CD4-positive, alpha-beta T cell (primary cell): ENCODE data around the gene TSPAN16. TPM values are rescaled to one million over a fixed set of nuclear protein-coding genes. Genes with fewer than 3 reads are reported as not detected.

Experiments used
- ATAC-seq: fragments of 200-7000 bp; cut with Tn5 transposase; one replicate; pipeline ENCODE4 v1.10.0; 2022; ENCODE audit warnings: mild to moderate bottlenecking; ENCODE audit not compliant: poor library complexity
- CTCF ChIA-PET: fragments of 350-600 bp; sonication (Branson Sonifier 250); formaldehyde crosslinking; loops from one replicate; lab custom pipeline; 2021; ENCODE audit warnings: antibody characterized with exemption, inconsistent platforms; lab: Charles Lee
- POLR2A ChIA-PET: fragments of 350-600 bp; sonication (Branson Sonifier 250); formaldehyde crosslinking; loops from one replicate; lab custom pipeline; 2021; ENCODE audit warnings: antibody characterized with exemption, inconsistent platforms; lab: Charles Lee
- DNase-seq, 14 experiments: peaks; one replicate each; pipeline ENCODE4 v3.0.0-alpha.2; 2013 to 2020; ENCODE audit warnings: mixed read lengths in 2 of 14
- H3K27ac ChIP-seq, 2 donors: one replicate each; pipeline versions ENCODE4 v1.5.1 to v1.7.0; 2013; ENCODE audit warnings: low read length in 2 of 2, low read depth in 1 of 2, mild to moderate bottlenecking in 1 of 2
- H3K27me3 ChIP-seq, 2 experiments: 1 replicate in 1 of 2; 2 replicates in 1 of 2; pipeline versions ENCODE4 v1.6.1 to v1.7.0; 2013; ENCODE audit warnings: low read length in 2 of 2, control low read depth in 1 of 2, mild to moderate bottlenecking in 1 of 2, moderate library complexity in 1 of 2; ENCODE audit not compliant: insufficient read depth in 2 of 2, control insufficient read depth in 1 of 2
- H3K36me3 ChIP-seq: one replicate; pipeline ENCODE4 v1.6.1; 2013; ENCODE audit warnings: low read length, control low read depth; ENCODE audit not compliant: insufficient read depth
- H3K4me1 ChIP-seq: one replicate; pipeline ENCODE4 v1.6.1; 2013; ENCODE audit warnings: low read length, control low read depth; ENCODE audit not compliant: insufficient read depth
- H3K4me3 ChIP-seq: one replicate; pipeline ENCODE4 v1.5.1; 2013; ENCODE audit warnings: mild to moderate bottlenecking, low read length, moderate library complexity
- H3K9me3 ChIP-seq, 2 experiments: 1 replicate in 1 of 2; 2 replicates in 1 of 2; pipeline versions ENCODE4 v1.6.1 to v1.7.0; 2013; ENCODE audit warnings: low read length in 2 of 2, mild to moderate bottlenecking in 2 of 2, control low read depth in 1 of 2, moderate library complexity in 1 of 2; ENCODE audit not compliant: control insufficient read depth in 1 of 2, insufficient read depth in 1 of 2
- H3K27ac Mint-ChIP-seq: one replicate; pipeline ENCODE4 v1.8.0; 2020; ENCODE audit warnings: mixed read lengths
- H3K27me3 Mint-ChIP-seq: one replicate; pipeline ENCODE4 v1.8.0; 2021; ENCODE audit warnings: mixed read lengths
- H3K36me3 Mint-ChIP-seq: one replicate; pipeline ENCODE4 v1.8.0; 2021; ENCODE audit warnings: low read depth, mixed read lengths
- H3K4me1 Mint-ChIP-seq: one replicate; pipeline ENCODE4 v1.8.0; 2021; ENCODE audit warnings: low read depth, mixed read lengths
- H3K4me3 Mint-ChIP-seq: one replicate; pipeline ENCODE4 v1.8.0; 2020; ENCODE audit warnings: mild to moderate bottlenecking, mixed read lengths
- H3K9me3 Mint-ChIP-seq: one replicate; pipeline ENCODE4 v1.8.0; 2020; ENCODE audit warnings: mixed read lengths
- intact Hi-C, 2 experiments: fragments of 100-400 bp; cut with DNase I in 1 of 2; cut with micrococcal nuclease in 1 of 2; formaldehyde crosslinking; loops; one replicate each; pipeline versions ENCODE4 v1.15.1 to v1.9.0; 2023 to 2025; cut with DNase I, micrococcal nuclease
- total RNA-seq, 174 experiments: library from RNA in 2 of 174; stranded (reverse) in 2 of 174; gene quantifications; one replicate each; pipeline ENCODE4 v1.2.3 and lab custom pipeline; 2021 to 2026
- TF ChIP-seq, protein P1 (sequence below): fragments of 200-600 bp; IDR thresholded peaks from one replicate; pipeline ENCODE4 v1.8.0; 2022; ENCODE audit warnings: antibody characterized with exemption, mild to moderate bottlenecking

TSPAN16 gene
- total RNA-seq, 2 experiments from 2014 or later: not detected

DNA sequence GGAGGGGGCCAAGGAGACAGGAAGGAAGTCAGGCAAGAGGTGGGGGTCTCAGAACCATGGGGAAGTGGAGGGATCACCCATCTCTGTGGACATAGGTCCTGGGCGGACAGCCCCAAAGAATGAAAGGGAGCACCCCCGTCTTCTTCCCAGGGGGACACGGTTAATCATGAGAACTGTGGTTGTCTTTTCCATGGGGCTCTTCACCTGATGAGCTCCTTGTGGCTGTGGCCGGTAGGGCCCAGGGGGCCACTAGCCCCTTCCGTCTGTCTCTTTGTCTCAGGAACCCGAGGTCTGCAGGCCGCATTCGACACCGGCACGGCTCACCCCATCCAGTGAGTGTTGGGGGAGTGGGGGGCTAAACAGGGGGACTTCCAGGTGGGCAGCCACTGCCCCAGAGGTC, 67.9 kb downstream of the TSPAN16 start:
- Mint-ChIP-seq H3K27me3 (no peaks in the 10 kb centered on the region), H3K27ac (no peak overlapping the region), H3K36me3 (peaks cover 27% of the 10 kb centered on the region), H3K9me3 (no peaks in the 10 kb centered on the region), H3K4me1 (no peaks in the 10 kb centered on the region), H3K4me3 (no peak overlapping the region)
- Histone ChIP-seq H3K27ac (no peak overlapping the region), H3K27me3 (no peaks in the 10 kb centered on the region), H3K36me3 (peaks cover 12% of the 10 kb centered on the region), H3K4me1 (no peaks in the 10 kb centered on the region), H3K4me3 (no peak overlapping the region), H3K9me3 (peaks cover 0 to 7% of the 10 kb centered on the region in 2 experiments)
- ATAC-seq: no peak
- DNase-seq: no peak
- ChIA-PET POLR2A (no interaction called here), CTCF (no interaction called here)
- intact Hi-C loops: no loop called here
- TF ChIP-seq, protein P1, sequence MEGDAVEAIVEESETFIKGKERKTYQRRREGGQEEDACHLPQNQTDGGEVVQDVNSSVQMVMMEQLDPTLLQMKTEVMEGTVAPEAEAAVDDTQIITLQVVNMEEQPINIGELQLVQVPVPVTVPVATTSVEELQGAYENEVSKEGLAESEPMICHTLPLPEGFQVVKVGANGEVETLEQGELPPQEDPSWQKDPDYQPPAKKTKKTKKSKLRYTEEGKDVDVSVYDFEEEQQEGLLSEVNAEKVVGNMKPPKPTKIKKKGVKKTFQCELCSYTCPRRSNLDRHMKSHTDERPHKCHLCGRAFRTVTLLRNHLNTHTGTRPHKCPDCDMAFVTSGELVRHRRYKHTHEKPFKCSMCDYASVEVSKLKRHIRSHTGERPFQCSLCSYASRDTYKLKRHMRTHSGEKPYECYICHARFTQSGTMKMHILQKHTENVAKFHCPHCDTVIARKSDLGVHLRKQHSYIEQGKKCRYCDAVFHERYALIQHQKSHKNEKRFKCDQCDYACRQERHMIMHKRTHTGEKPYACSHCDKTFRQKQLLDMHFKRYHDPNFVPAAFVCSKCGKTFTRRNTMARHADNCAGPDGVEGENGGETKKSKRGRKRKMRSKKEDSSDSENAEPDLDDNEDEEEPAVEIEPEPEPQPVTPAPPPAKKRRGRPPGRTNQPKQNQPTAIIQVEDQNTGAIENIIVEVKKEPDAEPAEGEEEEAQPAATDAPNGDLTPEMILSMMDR: no peak

DNA sequence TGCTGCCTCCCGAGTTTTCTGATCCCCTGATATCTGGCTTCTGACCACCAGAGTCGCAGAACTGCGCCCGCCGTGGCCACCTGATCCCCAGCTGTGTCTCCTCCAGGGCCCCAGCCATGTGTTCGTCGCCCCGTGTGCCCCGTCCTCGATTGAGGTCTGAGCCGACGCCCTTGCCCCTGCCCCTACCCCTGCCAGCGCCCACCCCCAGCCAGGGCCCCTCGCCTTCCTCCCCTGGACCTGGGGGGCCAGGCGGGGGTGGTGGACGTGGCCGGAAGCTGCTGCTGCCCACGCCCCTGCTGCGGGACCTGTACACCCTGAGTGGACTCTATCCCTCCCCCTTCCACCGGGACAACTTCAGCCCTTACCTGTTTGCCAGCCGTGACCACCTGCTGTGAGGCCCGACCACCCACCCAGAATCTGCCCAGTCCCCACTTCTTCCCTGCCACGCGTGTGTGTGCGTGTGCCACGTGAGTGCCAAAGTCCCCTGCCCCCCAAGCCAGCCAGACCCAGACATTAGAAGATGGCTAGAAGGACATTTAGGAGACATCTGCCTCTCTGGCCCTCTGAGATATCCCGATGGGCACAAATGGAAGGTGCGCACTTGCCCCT, 68.4 kb downstream of the TSPAN16 start:
- H3K9me3 ChIP-seq: peaks cover 0 to 7% of the 10 kb centered on the region in 2 experiments
- Mint-ChIP-seq H3K4me1 (no peaks in the 10 kb centered on the region), H3K27ac (no peak overlapping the region), H3K27me3 (no peaks in the 10 kb centered on the region), H3K36me3 (peaks cover 32% of the 10 kb centered on the region), H3K9me3 (no peaks in the 10 kb centered on the region), H3K4me3 (no peak overlapping the region)
- H3K4me1 ChIP-seq: no peaks in the 10 kb centered on the region
- H3K36me3 ChIP-seq: peaks cover 14% of the 10 kb centered on the region
- no peak overlapping the region for H3K27ac ChIP-seq
- POLR2A ChIA-PET: interaction anchor here (1.0 kb wide), 1 partner anchor 10 kb away, joined by 3 read pairs; the partner anchor contains the start of gene SWSAP1
- TF ChIP-seq, protein P1: no peak
- H3K27me3 ChIP-seq: no peaks in the 10 kb centered on the region
- CTCF ChIA-PET: no interaction called here
- no peak for ATAC-seq
- H3K4me3 ChIP-seq: no peak overlapping the region
- intact Hi-C loops: no loop called here
- DNase-seq: no peak

DNA sequence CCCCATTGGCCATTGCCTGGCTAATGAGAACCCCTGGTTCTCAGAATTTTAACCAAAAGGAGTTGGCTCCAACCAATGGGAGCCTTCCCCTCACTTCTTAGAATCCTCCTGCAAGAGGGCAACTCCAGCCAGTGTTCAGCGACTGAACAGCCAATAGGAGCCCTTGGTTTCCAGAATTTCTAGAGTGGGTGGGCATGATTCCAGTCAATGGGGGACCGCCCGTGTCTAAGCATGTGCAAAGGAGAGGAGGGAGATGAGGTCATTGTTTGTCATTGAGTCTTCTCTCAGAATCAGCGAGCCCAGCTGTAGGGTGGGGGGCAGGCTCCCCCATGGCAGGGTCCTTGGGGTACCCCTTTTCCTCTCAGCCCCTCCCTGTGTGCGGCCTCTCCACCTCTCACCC, 69.0 kb downstream of the TSPAN16 start:
- DNase-seq: no peak
- Histone ChIP-seq H3K4me1 (no peaks in the 10 kb centered on the region), H3K4me3 (no peak overlapping the region), H3K27ac (no peak overlapping the region), H3K9me3 (peaks cover 0 to 7% of the 10 kb centered on the region in 2 experiments), H3K36me3 (peaks cover 18% of the 10 kb centered on the region), H3K27me3 (no peaks in the 10 kb centered on the region)
- no peaks in the 10 kb centered on the region for H3K9me3 Mint-ChIP-seq
- no peak overlapping the region for H3K27ac Mint-ChIP-seq
- POLR2A ChIA-PET: interaction anchor here (1.0 kb wide), 1 partner anchor 10 kb away, joined by 3 read pairs; the partner anchor contains the start of gene SWSAP1
- H3K27me3 Mint-ChIP-seq: no peaks in the 10 kb centered on the region
- intact Hi-C loops: no loop called here
- no peak overlapping the region for H3K4me3 Mint-ChIP-seq
- TF ChIP-seq, protein P1: no peak
- peaks cover 33% of the 10 kb centered on the region for H3K36me3 Mint-ChIP-seq
- H3K4me1 Mint-ChIP-seq: no peaks in the 10 kb centered on the region
- ATAC-seq: no peak
- CTCF ChIA-PET: no interaction called here

Other genes starting within 250 kb of the TSPAN16 start
- gene LDLR, start 206.7 kb upstream of the TSPAN16 start, total RNA-seq: 10 to 100 TPM; 32.5 to 34.0 TPM
- 1 to 10 TPM in 1 of 2 experiments, under 1 TPM in 1; 0.59 to 1.5 TPM for gene SPC24, start 140.4 kb upstream of the TSPAN16 start, total RNA-seq
- gene KANK2, start 98.6 kb upstream of the TSPAN16 start, total RNA-seq: not detected
- gene ANGPTL8, start 56.5 kb upstream of the TSPAN16 start, total RNA-seq: not detected
- gene DOCK6, start 33.6 kb upstream of the TSPAN16 start, total RNA-seq: under 1 TPM; 0.14 to 0.38 TPM
- 1 to 10 TPM; 1.2 to 2.2 TPM for gene RAB3D, start 43.5 kb downstream of the TSPAN16 start, total RNA-seq
- gene TMEM205, start 50.1 kb downstream of the TSPAN16 start, total RNA-seq: 10 to 100 TPM in 1 of 2 experiments, 1 to 10 TPM in 1; 8.8 to 10.4 TPM
- 10 to 100 TPM; 35.5 to 42.4 TPM for gene CCDC159, start 50.4 kb downstream of the TSPAN16 start, total RNA-seq
- 1 to 10 TPM; 8.2 TPM for gene PLPPR2, start 59.3 kb downstream of the TSPAN16 start, total RNA-seq
- gene SWSAP1, start 78.5 kb downstream of the TSPAN16 start, total RNA-seq: 1 to 10 TPM; 2.6 to 2.7 TPM
- gene EPOR, start 88.2 kb downstream of the TSPAN16 start, total RNA-seq: 10 to 100 TPM; 10.9 to 11.3 TPM
- gene RGL3, start 123.2 kb downstream of the TSPAN16 start, total RNA-seq: not detected
- not detected for gene ODAD3, start 139.0 kb downstream of the TSPAN16 start, total RNA-seq
- gene PRKCSH, start 139.5 kb downstream of the TSPAN16 start, total RNA-seq: 100 to 1,000 TPM; 257 to 260 TPM
- gene ELAVL3, start 184.9 kb downstream of the TSPAN16 start, total RNA-seq: under 1 TPM in 1 of 2 experiments, not detected in 1; 0.66 TPM
- gene ZNF653, start 209.7 kb downstream of the TSPAN16 start, total RNA-seq: 1 to 10 TPM; 7.4 to 7.5 TPM
- 10 to 100 TPM; 27.2 to 27.4 TPM for gene ECSIT, start 233.0 kb downstream of the TSPAN16 start, total RNA-seq
- gene CNN1, start 242.7 kb downstream of the TSPAN16 start, total RNA-seq: not detected